H1 (cell line): ENCODE data around the gene MDC1. TPM values are rescaled to one million over a fixed set of nuclear protein-coding genes. Genes with fewer than 3 reads are reported as not detected.

Experiments
- CTCF ChIA-PET: fragments of 300-600 bp; sonication (Branson Sonifier 250); formaldehyde crosslinking; loops from one replicate; lab custom pipeline; 2021; ENCODE audit not compliant: partially characterized antibody; lab: Charles Lee
- POLR2A ChIA-PET: fragments of 300-600 bp; sonication (Branson Sonifier 250); formaldehyde crosslinking; loops from one replicate; lab custom pipeline; 2021; ENCODE audit warnings: inconsistent platforms; ENCODE audit not compliant: partially characterized antibody; lab: Charles Lee
- DNase-seq, 2 experiments: peaks; one replicate each; pipeline versions ENCODE4 v3.0.0 to v3.0.0-alpha.2; 2010 to 2022; ENCODE audit warnings: low spot score in 2 of 2, low read depth in 1 of 2, mixed read lengths in 1 of 2
- FAIRE-seq: peaks from 2 replicates; lab custom pipeline; 2011; peaks lifted over from hg19 to GRCh38; lab: Jason Lieb, UNC
- H2AFZ ChIP-seq: 2 replicates; pipeline ENCODE4 v1.8.1; 2012; ENCODE audit warnings: low read length, inconsistent platforms
- H2AK5ac ChIP-seq: 2 replicates; pipeline ENCODE4 v1.6.1; 2013; ENCODE audit warnings: low read depth, low read length
- H2BK120ac ChIP-seq: replicated peaks from 2 replicates; pipeline ENCODE3; 2013; ENCODE audit warnings: low read depth, low read length, inconsistent platforms
- H2BK12ac ChIP-seq: 2 replicates; pipeline ENCODE4 v1.6.1; 2013; ENCODE audit warnings: low read depth, low read length
- H2BK15ac ChIP-seq: 2 replicates; pipeline ENCODE4 v1.6.1; 2013; ENCODE audit warnings: low read length
- H2BK20ac ChIP-seq: 2 replicates; pipeline ENCODE4 v1.6.1; 2013; ENCODE audit warnings: low read length
- H2BK5ac ChIP-seq: 2 replicates; pipeline ENCODE4 v1.6.1; 2013; ENCODE audit warnings: low read depth, low read length
- H3K14ac ChIP-seq: 2 replicates; pipeline ENCODE4 v1.6.1; 2013; ENCODE audit warnings: inconsistent platforms; ENCODE audit not compliant: insufficient read length
- H3K18ac ChIP-seq: 2 replicates; pipeline ENCODE4 v1.6.1; 2013; ENCODE audit warnings: low read length; ENCODE audit errors: extremely low read depth
- H3K23ac ChIP-seq: 2 replicates; pipeline ENCODE4 v1.6.1; 2013; ENCODE audit warnings: inconsistent platforms; ENCODE audit not compliant: insufficient read length
- H3K23me2 ChIP-seq: 2 replicates; pipeline ENCODE4 v1.6.1; 2013; ENCODE audit warnings: low read depth, low read length
- H3K27ac ChIP-seq: 2 replicates; pipeline ENCODE4 v1.6.1; 2011; ENCODE audit warnings: low read depth, low read length, inconsistent platforms
- H3K27me3 ChIP-seq, 4 experiments: replicated peaks in 1 of 4; 1 replicate in 1 of 4; 2 replicates in 3 of 4; pipeline versions ENCODE4 v1.6.1 to v1.8.1; 2011 to 2013; ENCODE audit warnings: low read length in 3 of 4, mild to moderate bottlenecking in 3 of 4, inconsistent platforms in 2 of 4, mixed read lengths in 2 of 4, moderate library complexity in 1 of 4; ENCODE audit not compliant: control insufficient read depth in 3 of 4, insufficient read depth in 3 of 4; ENCODE audit errors: extremely low read depth in 1 of 4
- H3K36me3 ChIP-seq, 4 experiments: 2 replicates each; pipeline versions ENCODE4 v1.6.1 to v1.8.1; 2011 to 2013; ENCODE audit warnings: mild to moderate bottlenecking in 4 of 4, low read length in 3 of 4, moderate library complexity in 2 of 4, control low read depth in 1 of 4, inconsistent platforms in 1 of 4; ENCODE audit not compliant: insufficient read depth in 4 of 4, control insufficient read depth in 2 of 4
- H3K4ac ChIP-seq: replicated peaks from 2 replicates; pipeline ENCODE3; 2013; ENCODE audit warnings: low read length, low read depth, mixed read lengths, inconsistent platforms; ENCODE audit not compliant: insufficient read length
- H3K4me1 ChIP-seq, 4 experiments: replicated peaks in 1 of 4; 1 replicate in 1 of 4; 2 replicates in 3 of 4; pipeline versions ENCODE4 v1.6.1 to v1.8.1; 2011 to 2013; ENCODE audit warnings: low read length in 3 of 4, inconsistent platforms in 2 of 4, mixed read lengths in 1 of 4; ENCODE audit not compliant: insufficient read depth in 4 of 4, control insufficient read depth in 3 of 4
- H3K4me2 ChIP-seq, 2 experiments: 2 replicates each; pipeline versions ENCODE4 v1.6.1 to v1.8.1; 2011 to 2013; ENCODE audit warnings: low read depth in 2 of 2, low read length in 2 of 2, control low read depth in 1 of 2, inconsistent platforms in 1 of 2, mild to moderate bottlenecking in 1 of 2; ENCODE audit not compliant: insufficient read depth in 1 of 2
- H3K4me3 ChIP-seq, 4 experiments: fragments of 200-600, 300-600 bp in 1 of 4; sonication (generic), shearing (Covaris generic), sonication (Bioruptor Twin) in 1 of 4; 2 replicates each; pipeline versions ENCODE4 v1.5.1 to v1.8.1; 2011 to 2016; ENCODE audit warnings: low read length in 4 of 4, low read depth in 3 of 4, control low read depth in 2 of 4, inconsistent platforms in 2 of 4, mild to moderate bottlenecking in 2 of 4, mixed read lengths in 1 of 4, moderate library complexity in 1 of 4; ENCODE audit not compliant: insufficient read depth in 2 of 4; ENCODE audit errors: extremely low read depth in 1 of 4
- H3K56ac ChIP-seq: replicated peaks from 2 replicates; pipeline ENCODE3; 2013; ENCODE audit warnings: low read depth, mild to moderate bottlenecking, mixed read lengths, low read length, inconsistent platforms; ENCODE audit not compliant: insufficient read length
- H3K79me1 ChIP-seq: 2 replicates; pipeline ENCODE4 v1.6.1; 2013; ENCODE audit warnings: low read depth, low read length, control low read depth
- H3K79me2 ChIP-seq, 2 experiments: 2 replicates each; pipeline versions ENCODE4 v1.6.1 to v1.8.1; 2012 to 2013; ENCODE audit warnings: low read length in 2 of 2, mild to moderate bottlenecking in 2 of 2, inconsistent platforms in 1 of 2; ENCODE audit not compliant: insufficient read depth in 2 of 2, control insufficient read depth in 1 of 2
- H3K9ac ChIP-seq, 4 experiments: replicated peaks in 1 of 4; 1 replicate in 1 of 4; 2 replicates in 3 of 4; pipeline versions ENCODE4 v1.6.1 to v1.8.1; 2011 to 2013; ENCODE audit warnings: low read depth in 3 of 4, low read length in 3 of 4, control low read depth in 2 of 4, mild to moderate bottlenecking in 2 of 4, moderate library complexity in 2 of 4, inconsistent platforms in 1 of 4; ENCODE audit errors: extremely low read depth in 1 of 4
- H3K9me3 ChIP-seq, 2 experiments: 2 replicates each; pipeline versions ENCODE4 v1.6.1 to v1.8.1; 2012 to 2013; ENCODE audit warnings: mild to moderate bottlenecking in 2 of 2, moderate library complexity in 2 of 2, control low read depth in 1 of 2, inconsistent platforms in 1 of 2, low read depth in 1 of 2, low read length in 1 of 2, mixed read lengths in 1 of 2; ENCODE audit not compliant: insufficient read depth in 2 of 2
- H4K20me1 ChIP-seq, 2 experiments: replicated peaks in 1 of 2; 2 replicates each; pipeline versions ENCODE3 to v1.8.1; 2011 to 2013; ENCODE audit warnings: inconsistent platforms in 2 of 2, low read length in 2 of 2, mild to moderate bottlenecking in 1 of 2; ENCODE audit not compliant: insufficient read depth in 2 of 2, control insufficient read depth in 1 of 2
- H4K5ac ChIP-seq: 2 replicates; pipeline ENCODE4 v1.6.1; 2013; ENCODE audit warnings: low read length, low read depth, mixed read lengths, inconsistent platforms; ENCODE audit not compliant: insufficient read length
- H4K8ac ChIP-seq: 2 replicates; pipeline ENCODE4 v1.8.0; 2013; ENCODE audit warnings: mild to moderate bottlenecking, moderate library complexity, low read length, inconsistent platforms; ENCODE audit not compliant: insufficient read depth; ENCODE audit errors: extremely low read depth
- H4K91ac ChIP-seq: replicated peaks from 2 replicates; pipeline ENCODE3; 2013; ENCODE audit warnings: low read length, mixed read lengths, inconsistent platforms; ENCODE audit not compliant: insufficient read length
- CHD2 ChIP-seq: IDR thresholded peaks from 2 replicates; pipeline ENCODE4 v1.6.1; 2012; ENCODE audit warnings: low read length, improper control_type of control experiment
- RFX5 ChIP-seq: IDR thresholded peaks from 2 replicates; pipeline ENCODE4 v1.6.1; 2011; ENCODE audit warnings: low read depth, low read length, improper control_type of control experiment, borderline replicate concordance
- RNF2 ChIP-seq: fragments of 200-900, 300-1000 bp; sonication (generic); IDR thresholded peaks from 2 replicates; pipeline ENCODE4 v1.7.1; 2016; ENCODE audit warnings: borderline replicate concordance, low read depth, mild to moderate bottlenecking, antibody characterized with exemption, low read length; ENCODE audit not compliant: poor library complexity, severe bottlenecking; ENCODE audit errors: missing control alignments
- TBP ChIP-seq: IDR thresholded peaks from 2 replicates; pipeline ENCODE4 v1.6.1; 2011; ENCODE audit warnings: low read depth, low read length, improper control_type of control experiment
- YY1 ChIP-seq: IDR thresholded peaks from 2 replicates; pipeline ENCODE4 v1.6.1; 2011; ENCODE audit warnings: low read depth, mild to moderate bottlenecking, low read length
- WGBS, 2 experiments: shearing (Covaris generic) in 1 of 2; methylation state at CpG; one replicate each; pipeline versions ENCODE4 v1.1.6 to v1.1.7; 2013 to 2015; ENCODE audit warnings: low lambda C conversion rate in 2 of 2, mixed read lengths in 2 of 2, inconsistent platforms in 1 of 2, low coverage in 1 of 2, missing lambda C conversion rate in 1 of 2; ENCODE audit not compliant: insufficient replicate concordance in 2 of 2, insufficient coverage in 1 of 2, insufficient read length in 1 of 2; ENCODE audit errors: extremely low coverage in 1 of 2, missing lambda C conversion rate in 1 of 2; 5-methylcytosine and 5-hydroxymethylcytosine counted together
- polyA plus RNA-seq, 7 experiments: library from polyadenylated mRNA; depleted of rRNA in 3 of 7; stranded (reverse) in 5 of 7; unstranded in 2 of 7; fragments of >200 nt in 5 of 7; fragments of 200-250 nt in 2 of 7; gene quantifications; 1 replicate in 5 of 7; 2 replicates in 1 of 7; 4 replicates in 1 of 7; pipeline versions ENCODE4 v1.2.1 to v1.2.3, GENCODE V29; 2011 to 2013; ENCODE audit warnings: missing spikeins in 2 of 7, mixed read lengths in 2 of 7
- total RNA-seq: library from RNA; stranded (reverse); fragmentation: NEBNext Ultra II Directional; extraction: Animal tissue kit (Norgen Biotek cat#: 25700); gene quantifications from 2 replicates; pipeline ENCODE4 v1.2.1, GENCODE V29; 2021

MDC1 gene
- total and polyA plus RNA-seq, 2 of the 8 experiments (the other 6 are each of a cell fraction or from before 2014, with no cell fraction given): 29.9 to 81.1 TPM

DNA sequence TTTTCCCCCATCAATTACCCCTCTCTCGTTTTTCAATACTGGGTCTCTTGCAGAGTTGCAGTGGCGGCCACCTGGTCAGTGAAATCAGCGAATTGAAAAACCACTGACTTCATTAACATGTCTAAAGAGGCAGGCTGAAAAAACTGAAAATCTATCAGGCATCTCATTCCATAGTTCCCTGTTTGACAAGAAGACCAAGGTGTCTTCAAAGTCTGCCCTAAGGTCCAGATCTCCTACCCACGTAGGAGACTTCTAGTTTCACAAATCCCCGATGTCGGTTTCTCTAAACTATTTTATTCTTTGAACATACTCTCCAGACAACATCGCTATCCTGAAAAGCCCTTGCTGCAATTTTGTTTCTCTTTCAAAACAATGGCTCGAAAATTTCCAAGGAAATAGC is 2.3 kb upstream of the MDC1 start:
- Histone ChIP-seq H3K4ac (no peak overlapping the region), H3K23ac (no peak overlapping the region), H3K56ac (peak overlapping the region; percentile 66), H3K18ac (peak overlapping the region; percentile 60; the same call in 1 of the 2 replicates), H3K36me3 (peaks cover 17 to 32% (median 24%) of the 10 kb centered on the region in 4 experiments), H4K8ac (no peak overlapping the region), H2BK12ac (no peak overlapping the region), H3K4me2 (peak overlapping the region; percentile 81 to 84), H3K9ac (peak overlapping the region; percentile 90 to 97 (median 94)), H3K4me3 (peak overlapping the region; percentile 96 to 100 (median 96)), H3K27ac (peak overlapping the region; percentile 81), H2AK5ac (no peak overlapping the region), H3K23me2 (peaks cover 13% of the 10 kb centered on the region), H4K91ac (peak overlapping the region; percentile 97), H3K79me1 (peaks cover 3% of the 10 kb centered on the region; the same call in 1 of the 2 replicates), H3K9me3 (no peaks in the 10 kb centered on the region), H2BK20ac (no peak overlapping the region), H4K5ac (peak overlapping the region; percentile 78), H3K79me2 (peaks cover 6 to 52% of the 10 kb centered on the region in 2 experiments), H2BK120ac (peak overlapping the region; percentile 20), H3K27me3 (no peaks in the 10 kb centered on the region), H2BK5ac (peak overlapping the region; percentile 69), H2BK15ac (no peak overlapping the region), H3K4me1 (peaks cover 0 to 4% (median 1%) of the 10 kb centered on the region in 4 experiments; a peak in 6 of 7 replicates), H4K20me1 (peaks cover 6 to 15% of the 10 kb centered on the region in 2 experiments), H3K14ac (no peak overlapping the region), H2AFZ (no peak overlapping the region)
- CTCF ChIA-PET: interaction anchor here (1.4 to 8.2 kb wide), 7 partner anchors 13 to 368 kb away, joined by 3 to 61 read pairs (median 6); no protein-coding TSS in a partner anchor
- FAIRE-seq (no peak), DNase-seq (no peak)
- 8% methylated on average over 8 of the region's 8 CpGs; no CpG with 5 or more reads in 1 of the 2 experiments for WGBS, 2 experiments
- no peak for TF ChIP-seq YY1
- TF ChIP-seq RFX5: peak; percentile 18; the same call in 1 of the 2 replicates
- 0 out of 2 replicates have a peak, but pooled peaks have one; percentile 22 for TF ChIP-seq CHD2
- no peak for TF ChIP-seq RNF2
- TF ChIP-seq TBP: 0 out of 2 replicates have a peak, but pooled peaks have one; percentile 10
- POLR2A ChIA-PET: interaction anchor here (0.6 to 35.9 kb wide), 14 partner anchors 8 to 368 kb away, joined by 3 to 732 read pairs (median 4); partner anchors contain the start of genes DDR1, DHX16, FLOT1 and IER3
